Measurements from ENCODE around the gene ZNF292. TPM values are rescaled to one million over a fixed set of nuclear protein-coding genes. Genes with fewer than 3 reads are reported as not detected.

ZNF292 gene
- total RNA-seq, 1 experiment from 2014 or later: 34.1 TPM

Other genes with a start within 250 kb of the ZNF292 start
- gene HTR1E, start 218.0 kb upstream of the ZNF292 start, total RNA-seq (2021): not detected in 2 replicates
- not detected in 2 replicates for gene CGA, start 60.5 kb upstream of the ZNF292 start, total RNA-seq (2021)
- 5.3 and 6.7 TPM in 2 replicates for gene SMIM8, start 167.0 kb downstream of the ZNF292 start, total RNA-seq (2021)
- gene GJB7, start 173.7 kb downstream of the ZNF292 start, total RNA-seq (2021): not detected in 2 replicates
- gene C6orf163, start 189.2 kb downstream of the ZNF292 start, total RNA-seq (2021): 1.5 and 2.0 TPM in 2 replicates

All from PC-9 (cell line).